Calu3 (cell line): ENCODE data around the gene PTPRN2. TPM values are rescaled to one million over a fixed set of nuclear protein-coding genes. Genes with fewer than 3 reads are reported as not detected.
"Not testable (repeated sequence)": the region's sequence is repeated elsewhere in the genome, so short reads cannot be mapped to it uniquely, and the experiment has no call there.

Experiments used
- BruUV-seq: library from RNA; stranded (reverse); fragments of 400-500 nt; replicated peaks from 2 replicates; lab custom pipeline; 2021; lab: Mats Ljungman, UMichigan
- CTCF ChIA-PET: fragments of 300-600 bp; sonication (Branson Sonifier 250); formaldehyde crosslinking; loops from one replicate; lab custom pipeline; 2022; ENCODE audit warnings: antibody characterized with exemption; lab: Charles Lee
- DNase-seq: peaks from one replicate; pipeline ENCODE4 v3.0.0; 2022
- H3K27ac Mint-ChIP-seq: one replicate; pipeline ENCODE4 v1.8.0; 2022; ENCODE audit warnings: mixed read lengths; ENCODE audit not compliant: unreplicated experiment
- H3K27me3 Mint-ChIP-seq: one replicate; pipeline ENCODE4 v1.8.0; 2022; ENCODE audit warnings: mixed read lengths; ENCODE audit not compliant: unreplicated experiment
- H3K36me3 Mint-ChIP-seq: one replicate; pipeline ENCODE4 v1.8.0; 2022; ENCODE audit warnings: mild to moderate bottlenecking, moderate library complexity, mixed read lengths; ENCODE audit not compliant: insufficient read depth, unreplicated experiment
- H3K4me1 Mint-ChIP-seq: one replicate; pipeline ENCODE4 v1.8.0; 2022; ENCODE audit warnings: mild to moderate bottlenecking, low read depth, mixed read lengths; ENCODE audit not compliant: unreplicated experiment
- H3K4me3 Mint-ChIP-seq: one replicate; pipeline ENCODE4 v1.8.0; 2022; ENCODE audit warnings: mild to moderate bottlenecking, low read depth, moderate library complexity, mixed read lengths; ENCODE audit not compliant: unreplicated experiment
- H3K9me3 Mint-ChIP-seq: one replicate; pipeline ENCODE4 v1.8.0; 2022; ENCODE audit warnings: low read depth, mixed read lengths; ENCODE audit not compliant: unreplicated experiment
- CTCF ChIP-seq: fragments of 200-600 bp; IDR thresholded peaks from one replicate; pipeline ENCODE4 v1.8.0; 2022; ENCODE audit warnings: antibody characterized with exemption; ENCODE audit not compliant: unreplicated experiment
- intact Hi-C: fragments of 100-400 bp; cut with micrococcal nuclease; formaldehyde crosslinking; loops from one replicate; pipeline ENCODE4 v1.10.0; 2022; ENCODE audit not compliant: unreplicated experiment
- microRNA-seq: library from miRNA; unstranded; fragments of <30 nt; microRNA quantifications from one replicate; pipeline ENCODE4 v1.2.0, GENCODE V29; 2022
- total RNA-seq: library from RNA; stranded (reverse); gene quantifications from 2 replicates; pipeline ENCODE4 v1.2.3, GENCODE V29; 2022

PTPRN2 gene
- total RNA-seq, 1 experiment from 2014 or later = 2.0 TPM

GRCh38 chr7:157490465-157490912, 1097.1 kb downstream of the PTPRN2 start:
- peaks cover 6% of the 10 kb centered on the region for H3K9me3 Mint-ChIP-seq
- intact Hi-C loops = no loop called here
- no peak overlapping the region for H3K4me3 Mint-ChIP-seq
- TF ChIP-seq CTCF = no peak
- peaks cover 8% of the 10 kb centered on the region for H3K4me1 Mint-ChIP-seq
- peak; percentile 47 for DNase-seq
- no TSS peak for BruUV-seq
- CTCF ChIA-PET = no interaction called here
- H3K27me3 Mint-ChIP-seq = peaks cover 20% of the 10 kb centered on the region
- no peaks in the 10 kb centered on the region for H3K36me3 Mint-ChIP-seq
- peak overlapping the region; percentile 27 for H3K27ac Mint-ChIP-seq

- intact Hi-C loops, H3K9me3 Mint-ChIP-seq, H3K4me1 Mint-ChIP-seq, H3K27ac Mint-ChIP-seq, H3K36me3 Mint-ChIP-seq, BruUV-seq, CTCF ChIA-PET, DNase-seq, H3K4me3 Mint-ChIP-seq: not testable (repeated sequence)
- peaks cover 20% of the 10 kb centered on the region for H3K27me3 Mint-ChIP-seq
Observed at GRCh38 chr7:157489870-157490269, 1097.8 kb downstream of the PTPRN2 start.

Small RNA genes lying within 50 kb of the gene (microRNA-seq; reads per million reads assigned to microRNA genes)
- gene MIR153-2 = not detected
- not detected for gene MIR5707
- gene MIR595 = not detected

Other genes starting within 250 kb of the PTPRN2 start
- gene NCAPG2, start 117.0 kb upstream of the PTPRN2 start, total RNA-seq = 70.1 and 81.7 TPM in 2 replicates
- gene ESYT2, start 241.7 kb upstream of the PTPRN2 start, total RNA-seq = 61.2 and 66.6 TPM in 2 replicates